NCI-H524 (cell line): ENCODE data around the gene NEK6.

Experiments
- DNase-seq, 2 experiments: peaks; one replicate each; lab custom pipeline; 2025; lab: John Stamatoyannopoulos, UW

Gene NEK6

DNA sequence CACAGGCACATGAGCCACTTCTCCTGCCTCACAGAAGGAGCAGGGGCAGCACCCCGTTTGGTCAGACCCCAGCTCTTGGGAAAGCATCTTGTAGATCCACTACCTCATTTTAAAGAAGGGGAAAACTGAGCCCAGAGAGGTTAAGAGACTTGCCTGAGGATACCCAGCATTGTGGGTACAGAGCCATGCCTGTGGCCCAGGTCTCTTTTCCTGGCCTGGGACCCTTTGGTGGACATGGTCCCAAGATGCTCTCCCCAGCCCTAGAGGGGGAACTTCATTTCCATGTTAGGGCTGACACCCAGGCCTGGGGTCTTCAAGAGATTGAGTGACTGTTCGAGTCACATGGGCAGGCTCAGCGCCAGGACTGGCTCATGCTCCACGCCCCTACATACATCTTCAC, 64.2 kb downstream of the NEK6 start:
- no peak for DNase-seq

DNA sequence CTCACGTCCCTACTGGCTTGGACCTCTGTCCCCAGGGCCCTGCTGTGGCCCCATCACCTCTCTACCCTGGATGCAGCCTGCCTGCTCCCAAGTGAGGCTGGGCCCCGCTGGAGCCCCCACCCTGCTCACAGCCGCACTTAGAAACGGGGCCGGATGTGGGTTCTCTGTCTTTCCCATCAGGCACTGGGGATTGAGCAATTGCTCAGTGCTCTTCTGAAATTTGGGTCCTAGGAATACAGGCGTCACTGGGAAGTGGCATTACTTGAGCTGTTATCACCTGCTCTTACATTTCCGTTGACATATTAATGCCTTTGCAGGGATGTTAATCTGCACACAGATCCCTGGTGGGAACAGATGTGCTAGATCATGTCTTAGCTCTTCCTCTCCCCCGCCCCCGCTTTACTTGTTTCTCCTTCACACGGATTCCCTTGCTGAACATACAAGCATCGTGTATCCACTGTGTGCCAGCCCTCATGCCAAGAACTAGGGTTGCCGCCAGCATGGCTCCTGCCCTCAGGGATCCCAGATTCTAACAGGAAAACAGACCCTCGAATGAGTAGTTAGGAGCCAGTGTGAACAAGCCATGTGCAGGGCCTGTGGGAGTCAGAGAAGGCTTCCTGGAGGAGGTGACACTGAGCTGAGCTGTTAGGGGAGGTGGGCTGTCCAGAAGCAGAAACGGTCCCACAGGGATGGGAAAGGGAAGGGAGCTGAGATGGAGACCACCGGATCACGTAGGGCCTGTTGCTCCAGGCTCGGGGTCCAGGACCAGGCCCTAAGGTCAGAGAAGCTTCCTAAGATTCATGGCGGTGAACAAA, 65.1 kb downstream of the NEK6 start:
- DNase-seq = peak in 1 of 2 experiments; percentile 46

DNA sequence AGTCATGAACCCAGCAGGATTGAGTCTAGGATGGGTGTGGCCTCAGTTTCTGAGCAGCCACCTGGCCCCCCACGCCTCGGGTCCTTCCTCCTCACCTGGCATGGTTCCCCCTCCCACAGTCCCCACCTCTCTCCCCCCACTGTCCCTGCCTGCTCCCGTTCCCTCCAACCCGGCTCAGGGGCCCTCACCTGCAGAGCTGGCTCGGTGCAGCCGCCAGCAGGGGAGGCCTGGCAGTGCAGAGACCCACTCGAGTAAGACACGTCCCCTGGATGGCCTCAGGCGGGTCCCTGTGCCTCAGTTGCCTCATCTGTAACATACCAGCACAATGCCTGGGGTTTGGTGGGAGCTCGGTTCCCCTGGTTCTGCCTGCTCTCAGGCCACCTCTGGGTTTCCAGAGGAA, 66.2 kb downstream of the NEK6 start:
- no peak for DNase-seq

DNA sequence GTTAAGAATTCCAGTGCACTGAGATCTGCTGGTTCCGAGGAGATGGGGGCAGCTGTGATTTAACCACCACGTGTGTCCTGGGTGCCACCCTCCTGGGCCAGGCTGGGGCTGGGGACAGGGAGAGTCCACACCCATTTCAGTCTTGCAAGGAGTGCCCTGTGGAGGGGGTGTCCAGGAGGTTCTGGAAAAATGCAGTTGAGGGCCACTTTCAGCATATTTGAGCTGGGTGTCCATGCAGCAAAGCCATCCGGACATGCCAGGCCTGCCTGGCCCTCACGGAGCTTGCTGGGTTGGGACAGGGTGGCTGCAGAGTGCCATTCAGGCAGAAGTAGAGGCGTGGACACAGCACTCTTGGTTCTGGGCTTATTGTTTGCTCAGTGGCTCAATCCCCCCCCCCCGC, 68.1 kb downstream of the NEK6 start:
- DNase-seq = no peak

DNA sequence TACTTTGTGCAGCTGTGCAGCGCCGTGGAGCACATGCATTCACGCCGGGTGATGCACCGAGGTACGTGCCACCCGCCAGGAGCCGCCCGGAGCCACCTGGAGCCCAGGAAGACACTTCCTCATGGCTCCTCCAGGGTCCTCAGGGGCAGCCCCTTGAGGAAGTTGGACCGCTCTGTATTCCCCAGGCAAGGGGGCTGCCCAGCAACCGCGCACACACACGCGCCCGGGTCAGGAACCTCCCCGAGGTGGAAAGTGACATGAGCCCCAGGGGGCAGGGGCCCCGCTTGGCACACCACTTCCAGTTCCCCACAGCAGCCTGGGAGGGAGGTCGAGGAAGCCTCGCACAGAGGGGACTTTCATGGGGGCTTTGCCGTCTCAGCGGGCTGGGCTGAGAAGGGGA, 68.6 kb downstream of the NEK6 start:
- DNase-seq = no peak

DNA sequence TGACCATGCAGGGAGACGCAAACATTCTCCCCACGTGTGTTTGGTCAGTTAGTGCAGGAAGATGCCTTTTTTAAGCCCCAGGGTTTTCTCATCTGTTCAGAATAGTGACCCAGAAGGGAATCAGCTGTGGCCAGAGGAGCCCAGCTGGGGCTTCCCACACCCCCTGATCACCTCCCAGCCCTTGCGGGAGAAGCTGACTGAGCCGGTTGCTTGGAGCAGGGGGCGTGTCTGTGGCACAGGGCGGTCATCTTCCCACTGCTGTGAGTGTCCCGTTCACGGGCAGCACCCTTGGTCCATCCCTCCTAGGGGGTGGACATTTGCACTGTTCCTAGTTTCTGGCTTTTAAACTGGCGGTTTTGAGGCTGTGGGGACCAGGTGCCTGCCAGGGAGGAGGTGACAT, 69.7 kb downstream of the NEK6 start:
- DNase-seq = no peak

DNA sequence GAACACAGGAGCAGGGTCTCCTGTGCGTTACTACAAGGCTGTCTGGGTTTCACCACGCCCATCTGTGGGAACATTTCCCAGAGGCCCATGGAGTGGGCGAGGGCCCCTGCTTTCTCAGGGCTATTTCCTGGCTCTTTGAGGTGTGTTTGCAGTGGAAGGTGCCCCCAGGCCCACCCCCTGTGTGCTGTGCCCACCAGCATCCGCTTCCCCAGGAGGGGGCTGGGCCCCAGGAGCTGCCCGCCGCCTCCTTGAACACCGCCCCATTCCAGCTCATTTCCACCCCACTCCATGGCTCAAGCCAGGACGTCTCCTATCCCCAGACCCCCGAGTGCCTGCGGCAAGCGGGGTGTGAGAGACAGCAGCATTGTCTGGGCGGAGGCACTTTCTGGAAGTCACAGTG, 70.5 kb downstream of the NEK6 start:
- no peak for DNase-seq

DNA sequence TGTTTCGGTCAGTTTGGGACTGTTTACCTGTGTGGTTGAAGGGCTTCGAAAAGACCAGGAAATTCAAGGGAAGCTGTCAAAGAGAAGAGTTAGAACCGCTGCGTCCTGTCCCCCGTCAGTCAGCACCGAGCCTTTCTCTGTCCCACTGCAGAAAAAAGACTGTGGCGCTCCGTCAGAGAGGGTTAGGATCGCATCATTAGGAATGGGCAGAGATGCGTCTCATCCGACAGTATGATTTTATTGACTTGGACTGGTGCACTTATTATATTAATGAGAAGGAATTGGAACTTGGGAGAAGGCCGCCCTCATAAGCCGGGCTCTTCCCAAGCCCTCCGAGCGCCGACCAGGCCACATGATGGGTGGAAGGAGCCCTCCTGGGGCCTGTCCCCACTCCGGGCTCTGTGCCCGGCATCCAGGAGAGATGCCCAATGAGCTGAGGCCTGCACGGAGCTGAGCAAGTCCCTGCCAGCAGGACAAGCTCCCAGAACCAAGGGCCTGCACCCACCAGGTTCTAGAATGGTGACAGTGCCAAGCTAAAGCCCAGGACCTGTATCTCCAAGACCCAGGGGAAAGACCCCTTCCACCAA, 71.5 kb downstream of the NEK6 start:
- DNase-seq = no peak

DNA sequence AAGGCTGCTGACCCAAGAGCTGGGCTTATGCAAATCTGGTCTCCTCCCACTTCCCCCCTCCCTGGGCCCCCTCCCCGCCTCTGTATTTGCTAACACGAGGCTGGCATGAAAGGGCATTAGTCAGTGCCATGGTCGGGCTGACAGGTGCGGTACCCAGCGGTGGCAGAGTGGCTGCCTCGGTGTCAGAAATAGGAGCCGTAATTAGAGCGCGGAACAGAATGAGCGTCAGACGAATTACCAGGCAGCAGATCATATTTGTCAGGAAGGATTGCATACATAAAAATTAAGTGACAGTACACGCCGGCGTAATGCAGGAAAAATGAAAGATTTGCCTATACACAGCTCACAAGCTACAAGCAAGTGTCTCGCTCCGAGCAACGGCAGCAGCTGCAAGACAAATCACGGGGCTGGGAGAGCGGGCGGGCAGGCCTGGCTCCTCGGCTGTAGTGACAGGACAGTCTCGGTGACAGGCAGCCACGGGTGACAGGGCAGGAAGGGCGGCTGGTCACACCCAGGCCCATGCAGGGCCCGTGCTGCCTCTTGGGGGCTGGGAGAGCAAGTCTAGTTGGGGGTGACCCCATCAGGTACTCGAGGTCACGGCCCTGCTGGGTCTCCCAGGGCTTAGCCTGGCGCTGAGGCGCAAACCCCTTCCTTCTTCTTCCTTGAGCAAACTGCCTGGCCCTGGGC, 72.4 kb downstream of the NEK6 start:
- DNase-seq = no peak

DNA sequence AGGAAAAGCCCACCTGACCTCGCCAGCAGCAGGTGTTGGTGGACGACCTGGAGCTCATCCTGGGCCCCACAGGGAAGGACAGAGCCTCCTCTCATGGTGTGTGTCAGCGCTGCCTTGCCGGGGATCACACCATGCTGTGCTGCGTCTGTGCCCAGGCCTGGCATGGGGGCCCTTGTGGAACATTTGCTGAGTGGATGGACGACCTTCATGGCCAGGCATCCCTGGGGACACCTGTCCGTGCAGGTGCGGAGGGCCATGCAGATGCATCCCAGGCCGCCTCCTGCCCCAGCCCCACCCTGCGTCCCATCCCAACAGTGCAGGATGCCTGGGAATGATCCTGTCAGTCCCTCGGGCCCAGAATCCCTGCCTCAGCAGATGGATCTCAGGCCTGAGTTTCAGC, 73.8 kb downstream of the NEK6 start:
- DNase-seq = no peak

DNA sequence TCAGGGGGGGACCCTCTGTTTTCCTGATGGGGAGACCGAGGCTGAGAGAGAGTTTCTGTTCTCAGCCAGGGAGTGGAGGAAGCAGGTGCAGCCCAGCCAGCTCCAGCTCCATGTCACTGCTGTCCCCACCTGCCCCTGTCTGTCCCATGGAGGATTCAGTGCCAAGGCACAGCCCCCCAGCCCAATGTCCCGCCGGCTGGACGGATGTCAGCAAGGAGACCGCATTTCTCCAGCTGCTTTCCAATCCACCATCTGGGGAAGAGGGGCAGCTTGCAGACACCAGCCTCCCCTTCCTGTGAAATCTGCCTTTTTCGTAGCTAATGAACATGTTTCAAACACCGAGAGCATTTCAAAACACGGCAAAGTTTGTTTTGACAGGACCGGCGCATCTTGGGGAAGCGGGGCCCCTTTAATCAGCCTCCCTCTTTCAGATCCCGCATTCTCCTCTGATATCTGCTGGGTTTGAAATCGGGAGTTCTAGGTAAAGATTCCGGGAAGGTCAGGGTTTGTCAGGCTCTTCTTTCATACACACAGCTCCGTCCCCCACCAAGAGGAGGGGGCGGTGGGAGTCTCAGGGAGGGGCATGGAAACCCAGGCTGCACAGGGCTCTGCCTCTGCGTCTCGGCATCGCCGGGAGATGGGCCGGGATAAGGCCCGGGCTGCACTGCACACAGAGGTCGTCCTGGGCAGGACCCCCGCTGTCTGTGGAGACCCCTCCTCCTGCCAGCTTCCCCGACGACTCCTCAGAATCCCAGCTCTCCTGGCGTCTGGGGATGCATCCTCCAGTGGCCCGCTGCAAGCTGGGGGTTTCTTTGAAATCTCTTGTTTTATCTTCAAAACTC, 74.8 kb downstream of the NEK6 start:
- DNase-seq = no peak

DNA sequence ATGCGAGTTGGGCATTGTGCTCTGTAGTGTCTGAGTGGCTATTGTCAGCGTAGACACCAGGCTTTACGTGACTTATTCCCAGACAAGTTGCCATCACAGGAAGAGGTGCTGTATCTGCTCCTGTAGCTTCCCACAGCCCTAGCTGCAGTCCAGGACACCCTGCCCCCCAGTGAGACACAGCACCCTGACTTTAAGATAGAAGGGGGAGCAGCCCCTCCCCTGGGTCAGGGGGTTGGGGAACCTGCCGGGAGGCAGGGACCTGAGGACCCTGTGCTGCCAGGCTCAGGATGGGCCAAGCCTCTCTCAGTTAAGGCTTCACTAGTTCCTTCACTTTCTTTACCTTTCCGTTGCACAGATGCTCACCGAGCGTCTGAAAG, 75.4 kb downstream of the NEK6 start:
- DNase-seq = no peak

DNA sequence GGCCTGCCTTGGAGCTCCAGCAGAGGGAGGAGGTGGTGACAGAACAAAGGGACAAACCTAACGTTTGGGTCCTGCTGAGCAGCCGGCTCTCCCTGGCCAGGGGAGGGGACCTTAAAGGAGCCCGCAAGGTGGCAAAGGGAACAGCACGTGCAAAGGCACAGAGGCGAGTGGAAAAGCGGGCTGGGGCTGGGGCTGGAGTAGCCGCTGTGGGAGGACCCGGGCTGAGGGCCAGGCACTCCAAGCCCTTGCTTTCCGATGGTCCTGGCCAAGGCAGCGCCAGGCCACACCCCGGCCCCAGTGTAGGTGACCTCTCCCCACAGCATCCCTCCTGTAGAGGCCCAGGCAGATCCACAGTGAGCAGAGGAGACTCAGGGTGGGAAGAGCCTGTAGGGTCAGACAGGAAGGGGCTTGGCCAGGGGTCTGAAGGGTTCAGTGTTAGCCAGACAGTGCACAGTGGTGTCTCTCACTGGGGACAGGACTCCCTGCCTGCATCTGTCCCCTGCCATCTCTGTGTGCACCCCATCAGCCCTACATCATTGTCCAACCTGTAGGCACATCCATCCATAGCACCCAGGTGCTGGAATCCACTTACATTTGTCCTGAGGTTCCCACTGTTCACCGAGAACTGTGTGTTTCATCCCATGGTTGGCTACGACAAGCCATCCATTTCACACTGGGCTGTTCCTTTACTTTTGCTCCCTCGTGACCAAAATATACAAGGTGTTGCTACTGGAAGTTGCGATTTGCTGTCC, 77.0 kb downstream of the NEK6 start:
- DNase-seq = no peak

DNA sequence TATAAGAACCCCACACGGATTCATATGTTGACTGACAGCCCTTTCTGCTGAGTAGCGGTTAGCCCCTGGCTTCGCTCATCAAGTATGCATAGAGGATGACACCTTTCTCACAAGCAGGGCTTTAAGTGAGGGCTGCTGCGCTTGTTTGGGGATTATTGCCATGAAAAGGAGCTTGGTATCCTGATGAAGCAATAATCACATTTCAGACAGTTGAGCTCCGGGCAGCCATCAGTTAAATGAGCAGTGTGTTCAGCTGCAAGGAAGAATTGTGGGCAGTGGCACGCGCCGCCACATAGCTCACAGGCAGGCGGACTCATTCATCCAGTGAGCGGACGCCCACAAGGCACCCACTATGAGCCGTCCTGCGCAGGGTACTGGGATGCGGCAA, 77.6 kb downstream of the NEK6 start:
- DNase-seq = no peak

DNA sequence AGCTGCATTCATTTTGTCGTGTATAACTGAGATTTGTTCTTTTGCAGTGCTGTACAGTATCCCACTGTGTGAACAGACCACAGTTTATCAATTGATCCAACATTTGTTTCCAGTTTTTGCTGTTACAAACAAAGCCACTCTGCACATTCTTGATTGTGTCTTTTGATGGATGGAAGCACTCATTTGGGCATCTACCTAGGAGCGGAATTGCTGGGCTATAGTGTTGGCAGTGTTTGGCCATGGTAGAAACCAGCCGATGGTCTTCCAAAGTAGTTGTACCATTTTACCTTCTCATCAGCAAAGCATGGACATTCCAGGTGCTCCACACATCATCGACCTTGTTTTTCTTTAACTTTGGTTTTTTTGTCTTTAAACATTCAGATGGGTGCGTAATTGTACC, 79.8 kb downstream of the NEK6 start:
- no peak for DNase-seq

DNA sequence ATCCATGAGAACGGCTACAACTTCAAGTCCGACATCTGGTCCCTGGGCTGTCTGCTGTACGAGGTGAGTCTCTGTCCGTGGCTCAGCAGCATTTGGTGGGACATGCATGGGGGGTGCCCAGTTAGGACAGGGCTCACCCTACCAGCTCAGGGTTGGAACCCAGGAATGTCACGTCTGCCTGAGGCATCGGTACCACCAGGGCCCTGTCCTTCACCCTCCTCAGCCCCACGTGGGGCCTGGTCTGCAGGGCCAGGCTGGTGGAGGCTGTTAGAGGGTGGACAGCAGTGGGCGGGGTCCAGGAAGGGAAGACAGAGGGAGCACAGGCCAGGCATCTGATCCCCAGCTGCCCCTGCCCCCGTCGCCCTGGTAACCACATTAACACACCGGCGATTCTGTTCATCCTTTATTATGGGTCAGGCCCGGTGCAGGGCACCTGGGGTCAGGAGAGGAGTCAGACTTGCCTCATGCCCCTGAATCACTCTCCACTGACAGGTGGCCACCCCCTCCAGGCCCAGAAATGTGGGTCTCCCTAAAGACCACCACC, 81.9 kb downstream of the NEK6 start:
- no peak for DNase-seq

DNA sequence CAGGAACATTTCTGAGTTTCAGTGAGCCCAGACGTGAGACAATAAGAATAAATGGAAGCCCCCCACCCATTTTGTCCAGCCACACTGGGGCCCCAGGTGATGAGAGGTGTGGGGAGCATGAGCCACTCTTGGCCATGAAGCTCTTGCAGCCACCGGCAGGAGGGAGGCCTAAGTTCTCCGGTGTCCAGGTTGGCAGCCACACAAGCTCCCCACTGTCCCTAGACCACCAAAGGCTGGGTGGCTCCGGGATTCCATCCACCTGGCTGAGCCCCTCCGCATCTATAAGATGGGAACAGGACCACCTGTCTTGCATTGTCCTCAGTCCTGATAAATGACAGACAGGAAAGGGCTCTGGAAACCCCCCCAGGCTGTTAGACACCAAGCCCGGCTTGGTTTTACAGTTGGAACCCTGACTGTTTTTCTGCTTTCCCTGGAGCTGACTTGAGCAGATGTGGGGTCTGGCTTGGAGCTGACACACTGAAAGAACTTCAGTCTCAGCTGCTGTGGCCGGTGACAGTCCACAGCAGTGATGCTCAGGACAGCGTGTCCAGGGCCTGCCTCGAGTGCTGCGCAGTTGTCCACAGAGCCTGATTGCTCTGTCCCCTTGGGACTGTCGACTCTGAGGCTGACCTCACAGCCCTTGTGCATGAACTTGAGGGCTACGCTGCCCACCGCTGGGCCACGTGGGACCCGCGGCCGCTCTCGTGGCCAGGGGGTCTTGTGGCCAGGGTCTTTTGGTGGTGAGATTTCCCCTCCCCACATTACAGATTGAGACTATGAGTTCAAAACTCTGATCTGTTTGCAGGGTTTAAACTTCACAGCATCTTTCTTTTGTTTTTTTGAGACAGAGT, 82.7 kb downstream of the NEK6 start:
- DNase-seq = no peak

DNA sequence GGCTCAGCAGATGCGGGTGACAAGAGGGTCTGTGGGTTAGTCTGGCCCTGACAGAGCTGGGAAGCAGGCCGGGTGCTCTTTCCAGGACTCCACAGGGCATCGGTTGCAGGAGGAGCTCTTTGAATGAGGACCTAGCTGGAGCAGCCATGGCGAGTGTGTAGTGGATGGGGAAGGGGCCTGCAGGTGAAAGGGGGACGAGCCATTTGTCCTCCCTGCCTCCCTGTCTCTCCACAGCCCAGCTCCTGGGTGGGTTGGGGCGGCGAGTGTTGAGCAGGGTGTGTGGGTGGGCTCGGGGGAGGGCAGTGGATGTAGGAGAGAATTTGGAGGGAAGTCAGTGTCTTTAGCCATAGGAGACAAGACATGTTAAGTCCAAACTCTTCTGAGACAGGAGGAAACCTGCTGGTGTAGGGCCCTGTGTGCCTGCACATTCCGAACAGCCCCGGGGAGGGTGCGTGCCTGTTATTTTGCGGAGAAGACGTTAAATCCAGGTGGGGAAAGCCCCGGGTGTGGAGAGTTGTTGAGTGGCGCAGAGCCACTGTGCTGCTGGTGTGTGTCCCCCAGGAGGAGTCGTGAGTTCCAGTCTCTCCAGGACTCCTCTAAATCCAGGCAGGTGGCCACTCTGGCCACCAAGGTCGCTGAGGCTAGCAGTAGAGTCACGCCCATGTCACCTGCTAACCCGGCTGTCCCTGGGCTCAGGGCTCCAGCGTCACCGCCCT, 83.9 kb downstream of the NEK6 start:
- no peak for DNase-seq

DNA sequence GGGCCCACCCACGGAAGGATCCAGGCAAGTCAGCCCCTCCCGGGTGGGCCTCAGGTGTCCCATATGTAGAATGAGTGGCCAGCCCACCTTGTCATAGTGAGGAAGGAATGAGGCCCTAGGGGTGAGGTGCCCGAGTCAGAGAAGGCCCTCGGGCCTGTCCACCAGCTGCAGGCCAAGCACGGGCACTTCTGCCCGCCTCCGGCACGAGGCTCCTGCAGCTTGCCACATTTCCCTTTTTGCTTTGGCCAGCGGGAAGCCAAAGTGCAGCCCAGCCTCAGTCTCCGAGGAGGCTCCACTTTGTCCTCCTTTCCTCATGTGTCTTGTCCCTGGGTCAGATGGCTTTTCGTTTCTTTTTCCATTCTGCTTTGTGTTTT, 84.6 kb downstream of the NEK6 start:
- no peak for DNase-seq
